A673 (cell line): Measurements from ENCODE around the gene PREX1. TPM values are rescaled to one million over a fixed set of nuclear protein-coding genes. Genes with fewer than 3 reads are reported as not detected.

Experiments used
- BruUV-seq: library from RNA; stranded (reverse); fragments of 400-500 nt; replicated peaks from 2 replicates; lab custom pipeline; 2021; lab: Mats Ljungman, UMichigan
- CTCF ChIA-PET: fragments of 300-600 bp; sonication (Branson Sonifier 250); formaldehyde crosslinking; loops from one replicate; lab custom pipeline; 2022; ENCODE audit warnings: antibody characterized with exemption; lab: Charles Lee
- POLR2A ChIA-PET: fragments of 300-600 bp; sonication (Branson Sonifier 250); formaldehyde crosslinking; loops from one replicate; lab custom pipeline; 2022; ENCODE audit warnings: antibody characterized with exemption; ENCODE audit not compliant: low non-redundant PET; lab: Charles Lee
- DNase-seq: peaks from one replicate; pipeline ENCODE4 v3.0.0-alpha.2; 2015; ENCODE audit warnings: low spot score
- H3K27ac ChIP-seq: fragments of 200-600 bp; sonication (generic); 2 replicates; pipeline ENCODE4 v1.5.1; 2016; ENCODE audit warnings: mixed run types, low read depth, mild to moderate bottlenecking, mixed read lengths, antibody characterized with exemption, low read length; ENCODE audit not compliant: poor library complexity, severe bottlenecking
- H3K27me3 ChIP-seq: fragments of 200-600 bp; sonication (generic); replicated peaks from 2 replicates; pipeline ENCODE4 v1.6.1; 2017; ENCODE audit warnings: mixed run types, low read depth, mild to moderate bottlenecking, mixed read lengths, antibody characterized with exemption, low read length; ENCODE audit not compliant: insufficient read depth, poor library complexity
- H3K36me3 ChIP-seq: fragments of 200-600 bp; sonication (generic); 2 replicates; pipeline ENCODE4 v1.6.1; 2016; ENCODE audit warnings: mixed run types, mild to moderate bottlenecking, mixed read lengths, antibody characterized with exemption, low read length; ENCODE audit not compliant: insufficient read depth, poor library complexity, severe bottlenecking
- H3K4me1 ChIP-seq: fragments of 200-600 bp; sonication (generic); 2 replicates; pipeline ENCODE4 v1.6.1; 2017; ENCODE audit warnings: mixed run types, mild to moderate bottlenecking, mixed read lengths, antibody characterized with exemption, low read length; ENCODE audit not compliant: insufficient read depth, poor library complexity, severe bottlenecking
- H3K4me3 ChIP-seq: fragments of 200-600 bp; sonication (generic); 2 replicates; pipeline ENCODE4 v1.5.1; 2016; ENCODE audit warnings: low read depth, mixed run types, mild to moderate bottlenecking, mixed read lengths, low read length; ENCODE audit not compliant: poor library complexity, severe bottlenecking
- H3K9me3 ChIP-seq: fragments of 200-600 bp; sonication (generic); 2 replicates; pipeline ENCODE4 v1.6.1; 2016; ENCODE audit warnings: mixed run types, low read depth, mild to moderate bottlenecking, mixed read lengths, antibody characterized with exemption, low read length; ENCODE audit not compliant: poor library complexity, severe bottlenecking
- CTCF ChIP-seq: fragments of 300-800, 200-600 bp; sonication (generic); conservative IDR thresholded peaks from 2 replicates; pipeline ENCODE4 v1.5.1; 2017; ENCODE audit warnings: low read depth, mild to moderate bottlenecking, antibody characterized with exemption, low read length, moderate library complexity, mixed read lengths
- EZH2 ChIP-seq: fragments of 200-600 bp; sonication (generic); IDR thresholded peaks from 2 replicates; pipeline ENCODE4 v1.6.1; 2017; ENCODE audit warnings: borderline replicate concordance, low read depth, mild to moderate bottlenecking, mixed read lengths, antibody characterized with exemption, low read length; ENCODE audit not compliant: poor library complexity, severe bottlenecking
- intact Hi-C: fragments of 100-400 bp; cut with micrococcal nuclease; formaldehyde crosslinking; loops from one replicate; pipeline ENCODE4 v1.10.0; 2022; ENCODE audit not compliant: unreplicated experiment
- total RNA-seq: library from RNA; stranded (reverse); gene quantifications from 2 replicates; pipeline ENCODE4 v1.2.3, GENCODE V29; 2021

Gene PREX1
- total RNA-seq, 1 experiment from 2014 or later, result 145 TPM

- ChIA-PET POLR2A (interaction anchor here (0.5 kb wide), 1 partner anchor 1152 kb away, joined by 5 read pairs; no protein-coding TSS in a partner anchor), CTCF (no interaction called here)
- no peaks in the 10 kb centered on the region for H3K9me3 ChIP-seq
- no peak for TF ChIP-seq CTCF
- TF ChIP-seq EZH2, result no peak
- H3K4me1 ChIP-seq, result peaks cover 5% of the 10 kb centered on the region
- intact Hi-C loops, result no loop called here
- H3K36me3 ChIP-seq, result no peaks in the 10 kb centered on the region
- BruUV-seq, result no TSS peak
- H3K27ac ChIP-seq, result no peak overlapping the region
- no peaks in the 10 kb centered on the region for H3K27me3 ChIP-seq
- no peak for DNase-seq
- no peak overlapping the region for H3K4me3 ChIP-seq
These were observed 37.0 kb upstream of the PREX1 start for GRCh38 chr20:48864738-48865318.

- peaks cover 5% of the 10 kb centered on the region for H3K4me1 ChIP-seq
- BruUV-seq, result no TSS peak
- H3K27ac ChIP-seq, result no peak overlapping the region
- CTCF ChIA-PET, result no interaction called here
- TF ChIP-seq CTCF (no peak), EZH2 (no peak)
- no peak for DNase-seq
- intact Hi-C loops, result no loop called here
- no peaks in the 10 kb centered on the region for H3K27me3 ChIP-seq
- POLR2A ChIA-PET, result no interaction called here
- H3K36me3 ChIP-seq, result no peaks in the 10 kb centered on the region
- no peak overlapping the region for H3K4me3 ChIP-seq
- no peaks in the 10 kb centered on the region for H3K9me3 ChIP-seq
These were observed 36.5 kb upstream of the PREX1 start for GRCh38 chr20:48864254-48864653.

- Histone ChIP-seq H3K4me3 (no peak overlapping the region), H3K4me1 (peaks cover 5% of the 10 kb centered on the region), H3K36me3 (no peaks in the 10 kb centered on the region), H3K9me3 (no peaks in the 10 kb centered on the region), H3K27ac (no peak overlapping the region), H3K27me3 (no peaks in the 10 kb centered on the region)
- ChIA-PET POLR2A (no interaction called here), CTCF (no interaction called here)
- no peak for DNase-seq
- no TSS peak for BruUV-seq
- TF ChIP-seq CTCF (no peak), EZH2 (no peak)
- intact Hi-C loops, result no loop called here
These were observed 34.5 kb upstream of the PREX1 start for GRCh38 chr20:48862279-48862678.
